Esophagus muscularis mucosa (tissue), 4 donors: ENCODE results near the gene ADAMTS6. TPM values are rescaled to one million over a fixed set of nuclear protein-coding genes. Genes with fewer than 3 reads are reported as not detected.

Source experiments
- DNase-seq: peaks from one replicate; pipeline ENCODE4 v3.0.0-alpha.2; 2017; ENCODE audit errors: extremely low spot score
- H3K27ac ChIP-seq, 4 donors: fragments of 200-600 bp; sonication (generic); replicated peaks in 1 of 4; 1 replicate in 3 of 4; 2 replicates in 1 of 4; pipeline ENCODE4 v1.5.1; 2016 to 2019; ENCODE audit warnings: mild to moderate bottlenecking in 1 of 4
- H3K27me3 ChIP-seq, 4 donors: fragments of 200-600 bp; sonication (generic); one replicate each; pipeline versions ENCODE4 v1.5.1 to v1.6.0; 2016 to 2019
- H3K36me3 ChIP-seq, 4 donors: fragments of 200-600 bp; sonication (generic); one replicate each; pipeline ENCODE4 v1.5.1; 2016 to 2019
- H3K4me1 ChIP-seq, 4 donors: fragments of 200-600 bp; sonication (generic); one replicate each; pipeline ENCODE4 v1.5.1; 2016 to 2019
- H3K4me3 ChIP-seq, 4 donors: fragments of 200-600 bp; sonication (generic); 1 replicate in 2 of 4; 2 replicates in 2 of 4; pipeline ENCODE4 v1.5.1; 2016 to 2019; ENCODE audit warnings: mild to moderate bottlenecking in 4 of 4, moderate library complexity in 1 of 4
- H3K9me3 ChIP-seq, 4 donors: fragments of 200-600 bp; sonication (generic); 1 replicate in 3 of 4; 2 replicates in 1 of 4; pipeline ENCODE4 v1.5.1; 2016 to 2019
- CTCF ChIP-seq, 3 experiments: fragments of 200-600 bp in 2 of 3; fragments of 450-650 bp in 1 of 3; sonication (generic) in 2 of 3; IDR thresholded peaks; one replicate each; pipeline ENCODE4 v1.5.1; 2017 to 2019; ENCODE audit warnings: antibody characterized with exemption in 3 of 3, mild to moderate bottlenecking in 2 of 3, moderate library complexity in 1 of 3
- EP300 ChIP-seq: sonication (generic); formaldehyde crosslinking; IDR thresholded peaks from one replicate; pipeline ENCODE4 v1.6.1; 2017; ENCODE audit warnings: antibody characterized with exemption
- POLR2A ChIP-seq: fragments of 450-650 bp; IDR thresholded peaks from one replicate; pipeline ENCODE4 v1.6.1; 2017; ENCODE audit warnings: antibody characterized with exemption, moderate library complexity, mild to moderate bottlenecking, low read depth
- POLR2AphosphoS5 ChIP-seq, 2 donors: sonication (generic); formaldehyde crosslinking; IDR thresholded peaks; one replicate each; pipeline ENCODE4 v1.6.1; 2017; ENCODE audit warnings: antibody characterized with exemption in 2 of 2
- WGBS: methylation state at CpG from one replicate; pipeline ENCODE4 v1.1.5; 2018; 5-methylcytosine and 5-hydroxymethylcytosine counted together
- intact Hi-C: fragments of 100-400 bp; cut with DNase I; formaldehyde crosslinking; loops from one replicate; pipeline ENCODE4 v1.15.1; 2023
- total RNA-seq, 4 donors: library from RNA; depleted of rRNA; stranded (reverse); fragments of >200 nt; gene quantifications; one replicate each; pipeline versions ENCODE4 v1.1.0 to v1.2.1, GENCODE V29; 2016

ADAMTS6 gene
- total RNA-seq, 4 donors from 2014 or later: 1.4 to 4.2 (median 2.7) TPM

GRCh38 chr5:65262096-65262495, 219.6 kb downstream of the ADAMTS6 start:
- Histone ChIP-seq H3K27me3 (no peaks in the 10 kb centered on the region), H3K36me3 (no peaks in the 10 kb centered on the region), H3K27ac (no peak overlapping the region), H3K4me1 (peaks cover 0 to 9% (median 0%) of the 10 kb centered on the region in 4 donors), H3K9me3 (no peaks in the 10 kb centered on the region), H3K4me3 (no peak overlapping the region)
- 86% methylated on average over 3 of the region's 3 CpGs for WGBS
- intact Hi-C loops: no loop called here
- no peak for TF ChIP-seq EP300
- TF ChIP-seq CTCF (IDR thresholded peaks at IDR 0.05): no peak
- no peak for TF ChIP-seq POLR2AphosphoS5 (IDR thresholded peaks at IDR 0.05)
- no peak for TF ChIP-seq POLR2A
- no peak for DNase-seq

GRCh38 chr5:65261499-65261898, 220.2 kb downstream of the ADAMTS6 start:
- WGBS: 95% methylated on average over 1 of the region's 1 CpG
- Histone ChIP-seq H3K4me3 (no peak overlapping the region), H3K27me3 (no peaks in the 10 kb centered on the region), H3K36me3 (no peaks in the 10 kb centered on the region), H3K9me3 (no peaks in the 10 kb centered on the region), H3K27ac (no peak overlapping the region), H3K4me1 (peaks cover 0 to 9% (median 0%) of the 10 kb centered on the region in 4 donors)
- TF ChIP-seq POLR2AphosphoS5 (IDR thresholded peaks at IDR 0.05) (no peak), POLR2A (no peak), CTCF (IDR thresholded peaks at IDR 0.05) (no peak), EP300 (no peak)
- DNase-seq: no peak
- intact Hi-C loops: no loop called here

- Histone ChIP-seq H3K36me3 (no peaks in the 10 kb centered on the region), H3K4me3 (no peak overlapping the region), H3K27me3 (no peaks in the 10 kb centered on the region), H3K9me3 (no peaks in the 10 kb centered on the region), H3K4me1 (peaks cover 0 to 3% (median under 1%) of the 10 kb centered on the region in 4 donors), H3K27ac (no peak overlapping the region)
- no peak for TF ChIP-seq CTCF (IDR thresholded peaks at IDR 0.05)
- WGBS: 85% methylated on average over 3 of the region's 3 CpGs
- intact Hi-C loops: no loop called here
- DNase-seq: no peak
These were observed 226.4 kb downstream of the ADAMTS6 start for GRCh38 chr5:65255294-65255693.

- H3K4me1 ChIP-seq: peaks cover 0 to 9% (median 4%) of the 10 kb centered on the region in 4 donors
- 84% methylated on average over 6 of the region's 6 CpGs for WGBS
- H3K27ac ChIP-seq: no peak overlapping the region
- no peaks in the 10 kb centered on the region for H3K9me3 ChIP-seq
- no peak for DNase-seq
- TF ChIP-seq CTCF (IDR thresholded peaks at IDR 0.05) (no peak), POLR2AphosphoS5 (IDR thresholded peaks at IDR 0.05) (no peak), POLR2A (no peak), EP300 (no peak)
- intact Hi-C loops: no loop called here
- H3K36me3 ChIP-seq: no peaks in the 10 kb centered on the region
- no peak overlapping the region for H3K4me3 ChIP-seq
- no peaks in the 10 kb centered on the region for H3K27me3 ChIP-seq
These were observed 228.7 kb downstream of the ADAMTS6 start for GRCh38 chr5:65252977-65253376.

- Histone ChIP-seq H3K36me3 (no peaks in the 10 kb centered on the region), H3K4me3 (no peak overlapping the region), H3K4me1 (peaks cover 0 to 9% (median 4%) of the 10 kb centered on the region in 4 donors), H3K9me3 (no peaks in the 10 kb centered on the region), H3K27me3 (no peaks in the 10 kb centered on the region), H3K27ac (no peak overlapping the region)
- intact Hi-C loops: no loop called here
- TF ChIP-seq POLR2AphosphoS5 (IDR thresholded peaks at IDR 0.05) (no peak), EP300 (no peak), CTCF (IDR thresholded peaks at IDR 0.05) (no peak), POLR2A (no peak)
- 90% methylated on average over 4 of the region's 4 CpGs for WGBS
- DNase-seq: no peak
These were observed 232.8 kb downstream of the ADAMTS6 start for GRCh38 chr5:65248896-65249295.
